Right renal cortex interstitium (tissue), 3 donors: ENCODE data around the gene IFNGR2. TPM values are rescaled to one million over a fixed set of nuclear protein-coding genes. Genes with fewer than 3 reads are reported as not detected.
"Not testable (repeated sequence)": the region's sequence is repeated elsewhere in the genome, so short reads cannot be mapped to it uniquely, and the experiment has no call there.

Experiments used
- DNase-seq, 3 donors: peaks; one replicate each; pipeline ENCODE4 v3.0.0-alpha.2; 2013; ENCODE audit warnings: low read depth in 3 of 3, low spot score in 2 of 3
- polyA plus RNA-seq, 3 donors: library from polyadenylated mRNA; unstranded; fragments of 120-200 nt; gene quantifications; one replicate each; pipeline ENCODE4 v1.2.1, GENCODE V29; 2013; ENCODE audit not compliant: insufficient read length in 3 of 3

Gene IFNGR2, protein sequence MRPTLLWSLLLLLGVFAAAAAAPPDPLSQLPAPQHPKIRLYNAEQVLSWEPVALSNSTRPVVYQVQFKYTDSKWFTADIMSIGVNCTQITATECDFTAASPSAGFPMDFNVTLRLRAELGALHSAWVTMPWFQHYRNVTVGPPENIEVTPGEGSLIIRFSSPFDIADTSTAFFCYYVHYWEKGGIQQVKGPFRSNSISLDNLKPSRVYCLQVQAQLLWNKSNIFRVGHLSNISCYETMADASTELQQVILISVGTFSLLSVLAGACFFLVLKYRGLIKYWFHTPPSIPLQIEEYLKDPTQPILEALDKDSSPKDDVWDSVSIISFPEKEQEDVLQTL
- 10 to 100 TPM; 82.9 to 86.4 (median 86.0) TPM for polyA plus RNA-seq

DNA sequence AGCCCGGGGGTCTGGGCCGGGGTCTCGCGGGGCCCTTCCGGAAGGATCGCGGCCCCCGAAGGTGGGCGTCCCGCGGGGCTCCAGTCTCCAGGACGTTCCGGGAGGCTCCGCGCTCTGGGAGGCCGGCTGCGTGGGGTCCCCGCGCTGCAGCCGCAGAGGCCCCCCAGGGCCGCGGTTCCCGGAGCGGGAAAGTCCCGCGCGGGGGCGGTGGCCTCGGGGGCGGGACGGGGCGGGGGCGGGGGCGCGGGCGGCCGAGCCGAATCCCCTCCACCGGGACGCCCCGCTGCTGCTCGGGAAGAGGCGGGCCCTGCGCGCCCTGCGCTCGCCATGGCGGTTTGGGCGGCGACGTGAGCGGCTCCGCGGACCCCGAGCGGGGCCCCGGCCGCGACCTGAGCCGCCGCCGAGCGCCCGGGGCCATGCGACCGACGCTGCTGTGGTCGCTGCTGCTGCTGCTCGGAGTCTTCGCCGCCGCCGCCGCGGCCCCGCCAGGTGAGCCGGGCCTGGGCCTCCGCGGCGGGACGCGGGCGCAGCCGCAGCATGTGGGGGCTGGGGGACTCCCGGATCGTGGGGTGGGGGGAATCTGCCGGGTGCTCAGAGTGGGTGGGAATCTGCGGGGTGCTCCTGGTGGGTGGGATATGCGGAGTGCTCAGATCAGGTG lies at the start of gene IFNGR2:
IFNGR2 (plus strand) TSS at position 286 of the 658 bp plus-strand sequence; CDS start at position 417, 131 bp downstream.
- no peak for DNase-seq

GRCh38 chr21:33355355-33355754 lies 47.9 kb upstream of the IFNGR2 start:
- DNase-seq: no peak

DNA sequence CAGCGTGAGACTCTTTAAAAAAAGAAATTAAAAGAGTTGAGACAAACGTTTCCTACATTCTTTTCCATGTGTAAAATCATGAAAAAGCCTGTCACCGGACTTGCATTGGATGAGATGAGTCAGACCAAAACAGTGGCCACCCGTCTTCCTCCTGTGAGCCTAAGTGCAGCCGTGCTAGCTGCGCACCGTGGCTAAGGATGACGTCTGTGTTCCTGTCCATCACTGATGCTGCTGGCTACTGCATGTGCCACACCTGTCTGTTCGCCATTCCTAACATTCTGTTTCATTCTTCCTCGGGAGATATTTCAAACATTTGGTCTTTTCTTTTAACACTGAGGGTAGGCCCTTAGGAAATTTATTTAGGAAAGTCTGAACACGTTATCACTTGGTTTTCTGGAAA lies 47.2 kb upstream of the IFNGR2 start:
- DNase-seq: no peak

DNA sequence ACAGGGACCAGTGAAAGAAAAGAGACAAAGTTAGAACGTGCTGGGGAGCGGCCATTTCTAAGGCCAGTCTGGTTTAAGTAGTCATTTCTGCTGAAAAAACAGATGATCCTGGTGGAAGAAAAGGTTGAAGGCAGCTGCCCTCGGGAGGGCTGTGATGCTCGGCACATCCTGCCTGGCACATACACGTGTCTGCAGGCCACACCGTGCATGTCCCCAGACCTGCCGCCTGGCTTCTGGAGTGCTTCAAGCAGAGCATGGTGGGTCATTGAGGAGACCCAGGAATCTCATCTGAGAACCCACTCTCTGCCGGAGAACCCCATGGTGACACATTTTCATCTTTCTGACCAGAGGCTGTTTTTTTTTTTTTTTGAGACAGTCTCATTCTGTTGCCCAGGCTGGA lies 46.0 kb upstream of the IFNGR2 start:
- DNase-seq: no peak

DNA sequence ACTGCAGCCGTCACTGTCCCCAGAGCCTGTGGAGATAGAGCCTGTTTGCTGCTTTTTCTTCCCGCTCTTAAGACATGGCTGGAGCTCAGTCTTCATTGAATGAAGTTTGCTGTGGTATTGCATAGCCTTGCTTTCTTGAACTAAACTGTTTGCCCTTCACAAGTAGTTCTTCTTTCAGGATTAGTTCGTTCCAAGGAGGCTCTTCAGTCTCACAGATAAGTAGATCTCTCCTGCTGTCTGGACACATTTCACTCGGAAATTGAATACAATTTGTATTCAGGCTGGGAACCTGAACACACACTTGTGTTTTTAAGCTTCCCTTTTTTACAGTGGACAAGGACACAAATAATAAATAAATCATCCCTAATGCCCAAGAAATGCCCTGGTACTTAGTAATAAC lies 43.8 kb upstream of the IFNGR2 start:
- no peak for DNase-seq

DNA sequence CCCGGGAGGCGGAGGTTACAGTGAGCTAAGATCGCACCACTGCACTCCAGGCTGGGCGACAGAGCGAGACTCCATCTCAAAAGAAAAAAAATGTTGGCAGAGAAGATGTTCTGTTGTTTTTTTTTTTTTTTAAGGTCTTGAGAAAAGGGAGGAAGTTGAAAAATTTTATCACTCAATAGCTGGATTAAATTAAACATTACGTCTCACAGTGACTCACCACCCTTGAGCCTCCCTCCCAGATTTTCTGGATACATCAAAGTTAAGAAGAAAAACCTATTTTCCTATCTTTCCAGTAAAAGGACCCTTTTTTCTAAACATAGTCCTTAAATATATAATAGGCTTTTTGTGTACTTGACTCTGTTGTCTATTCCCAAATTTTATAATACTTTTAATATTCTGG lies 42.9 kb upstream of the IFNGR2 start:
- DNase-seq: no peak

GRCh38 chr21:33360881-33361602 lies 42.2 kb upstream of the IFNGR2 start:
- no peak for DNase-seq

GRCh38 chr21:33362044-33362555 lies 41.1 kb upstream of the IFNGR2 start:
- no peak for DNase-seq

GRCh38 chr21:33363911-33364609 lies 39.2 kb upstream of the IFNGR2 start:
- not testable (repeated sequence) for DNase-seq

DNA sequence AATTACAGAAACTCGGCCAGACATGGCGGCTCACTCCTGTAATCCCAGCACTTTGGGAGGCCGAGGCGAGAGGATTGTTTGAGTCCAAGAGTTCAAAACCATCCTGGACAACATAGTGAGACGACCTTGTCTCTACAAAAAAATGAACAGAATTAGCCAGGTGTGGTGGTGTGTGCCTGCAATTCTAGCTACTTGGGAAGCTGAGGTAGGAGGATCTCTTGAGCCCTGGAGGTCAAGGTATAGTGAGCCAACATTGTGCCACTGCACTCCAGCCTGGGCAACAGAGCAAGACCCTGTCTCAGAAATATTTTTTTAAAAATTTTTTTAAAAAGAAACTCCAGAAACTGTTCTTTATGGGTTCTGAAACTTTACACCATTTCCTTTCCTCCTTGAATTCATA lies 38.4 kb upstream of the IFNGR2 start:
- no peak for DNase-seq

DNA sequence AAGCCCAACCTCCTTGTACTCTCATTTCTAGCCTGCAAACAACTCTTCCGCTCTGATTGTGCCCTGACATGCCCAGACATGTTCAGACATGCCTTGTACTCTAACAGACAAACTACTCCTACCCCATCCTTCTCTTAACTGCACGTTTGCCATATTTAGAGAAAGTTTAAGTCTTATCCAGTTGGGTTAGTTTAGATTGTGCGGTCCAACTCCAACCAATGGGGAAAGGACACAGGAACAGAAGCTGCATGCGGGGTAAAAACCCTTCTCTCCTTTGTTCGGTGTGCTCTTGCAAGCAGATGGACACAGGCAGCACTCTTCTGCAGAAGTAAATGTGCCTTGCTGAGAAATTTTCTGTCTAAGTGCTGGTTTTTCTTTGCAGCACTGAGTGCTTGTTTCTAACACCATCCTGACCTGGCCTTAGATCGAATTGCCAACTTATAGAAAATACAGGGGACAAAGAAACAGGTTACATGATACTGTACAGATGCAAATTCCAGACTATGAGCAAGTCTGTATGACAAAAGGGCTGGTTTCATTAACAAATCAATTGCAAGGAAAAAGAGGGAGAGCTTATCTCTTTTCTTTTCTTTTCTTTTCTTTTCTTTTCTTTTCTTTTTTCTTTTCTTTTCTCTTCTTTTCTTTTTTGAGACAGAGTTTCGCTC lies 35.8 kb upstream of the IFNGR2 start:
- DNase-seq: no peak

DNA sequence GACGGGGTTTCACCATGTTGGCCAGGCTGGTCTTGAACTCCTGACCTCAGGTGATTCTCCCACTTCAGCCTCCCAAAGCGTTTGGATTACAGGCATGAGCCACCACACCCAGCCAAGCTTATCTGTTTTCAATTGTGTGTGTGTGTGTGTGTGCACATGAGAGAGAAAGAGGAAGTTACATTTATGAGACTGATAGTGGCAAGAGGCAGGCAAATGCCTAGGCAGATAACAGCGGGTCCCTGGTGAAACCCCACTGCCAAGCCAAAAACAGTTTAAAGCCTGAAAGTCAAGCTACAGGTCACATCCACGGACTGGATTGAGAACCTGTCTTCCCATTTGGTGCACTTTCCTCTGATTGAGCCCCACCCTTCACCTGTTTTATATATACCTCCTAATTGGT lies 35.1 kb upstream of the IFNGR2 start:
- no peak for DNase-seq

- no peak for DNase-seq
Measured at GRCh38 chr21:33368576-33368975, 34.6 kb upstream of the IFNGR2 start.

DNA sequence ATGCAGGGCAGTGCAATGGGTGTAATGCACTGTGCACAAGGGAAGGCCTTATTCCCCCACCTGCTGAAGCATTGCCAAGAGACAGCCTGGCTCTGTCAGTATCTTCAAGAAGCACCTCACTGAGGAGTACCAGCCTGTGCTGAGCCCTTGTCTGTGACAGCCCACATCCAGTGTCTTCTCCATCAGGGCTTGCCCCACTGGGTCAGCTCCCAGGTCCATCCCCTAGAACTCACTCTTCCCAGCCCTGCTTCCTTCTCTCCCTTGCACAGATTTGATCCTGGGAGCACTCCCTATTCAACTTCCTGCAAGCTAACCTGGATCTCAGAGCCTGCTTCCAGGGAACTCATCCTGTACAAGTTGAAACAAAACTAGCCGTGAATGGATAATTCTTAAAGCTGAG lies 33.6 kb upstream of the IFNGR2 start:
- no peak for DNase-seq

- DNase-seq: no peak
Measured at GRCh38 chr21:33370305-33370704, 32.9 kb upstream of the IFNGR2 start.

DNA sequence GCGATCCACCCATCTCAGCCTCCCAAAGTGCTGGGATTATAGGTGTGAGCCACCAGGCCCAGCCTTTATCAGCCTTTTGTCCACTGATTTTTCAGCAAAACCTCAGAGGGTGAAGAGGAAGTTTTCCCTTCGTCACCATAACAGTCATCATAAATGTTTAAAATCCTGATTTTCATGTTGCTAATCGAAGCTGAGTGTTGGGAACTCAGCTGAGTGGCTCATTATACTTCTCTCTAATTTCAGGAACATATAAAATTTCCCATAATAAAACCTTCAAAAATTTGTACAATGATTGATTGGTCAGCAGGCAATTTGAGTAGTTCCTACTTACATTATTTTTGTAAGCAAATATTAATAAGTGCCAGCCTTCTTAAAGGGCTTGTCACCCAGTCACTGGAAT lies 31.8 kb upstream of the IFNGR2 start:
- DNase-seq: no peak

GRCh38 chr21:33372582-33372981 lies 30.6 kb upstream of the IFNGR2 start:
- no peak for DNase-seq

GRCh38 chr21:33373451-33373850 lies 29.8 kb upstream of the IFNGR2 start:
- DNase-seq: no peak

DNA sequence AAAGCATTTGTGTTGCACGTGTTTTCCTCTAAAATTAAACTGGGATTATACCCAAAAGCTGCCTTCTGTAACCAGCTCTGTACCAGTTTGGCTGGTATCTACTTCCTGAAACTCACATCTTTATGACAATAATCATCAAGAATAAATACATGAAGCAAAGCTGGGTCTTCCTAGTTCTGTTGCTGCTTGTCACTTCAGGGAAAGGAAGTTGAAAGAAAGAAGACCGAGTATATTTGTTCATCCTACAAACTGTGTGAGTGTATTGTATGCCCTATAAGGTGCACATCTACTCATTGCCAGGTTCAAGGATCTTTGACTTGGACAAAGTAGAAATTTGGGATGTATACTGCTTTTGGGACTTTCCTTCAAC lies 29.1 kb upstream of the IFNGR2 start:
- no peak for DNase-seq

GRCh38 chr21:33374450-33375096 lies 28.6 kb upstream of the IFNGR2 start:
- DNase-seq: no peak
